Measurements from ENCODE around the gene MYLK3.
"Not testable (repeated sequence)": the region's sequence is repeated elsewhere in the genome, so short reads cannot be mapped to it uniquely, and the experiment has no call there.

MYLK3 gene

GRCh38 chr16:46690281-46691178 lies 57.6 kb downstream of the MYLK3 start:
- no peak for DNase-seq (ENCODE audit: low read depth in 2 of 3, low spot score in 2 of 3)

GRCh38 chr16:46689365-46690280 lies 58.5 kb downstream of the MYLK3 start, which contains the start of gene ORC6:
ORC6 (plus strand) TSS chr16:46689659; CDS start chr16:46689706, 47 bp downstream.
- peak; percentile 88 to 96 (median 92) for DNase-seq (ENCODE audit: low read depth in 2 of 3, low spot score in 2 of 3)

GRCh38 chr16:46688654-46689364 lies 59.3 kb downstream of the MYLK3 start, which contains the start of gene VPS35:
VPS35 (minus strand) TSS chr16:46689178; CDS start chr16:46689133, 45 bp downstream.
- DNase-seq (ENCODE audit: low read depth in 2 of 3, low spot score in 2 of 3) = peak; percentile 44 to 99 (median 98)

- DNase-seq (ENCODE audit: low read depth in 2 of 3, low spot score in 2 of 3) = no peak
Observed at GRCh38 chr16:46688101-46688653, 60.0 kb downstream of the MYLK3 start.

- DNase-seq (ENCODE audit: low read depth in 2 of 3, low spot score in 2 of 3) = no peak
Observed at GRCh38 chr16:46687486-46687885, 60.7 kb downstream of the MYLK3 start.

- DNase-seq (ENCODE audit: low read depth in 2 of 3, low spot score in 2 of 3) = no peak
Observed at GRCh38 chr16:46686815-46687473, 61.2 kb downstream of the MYLK3 start.

GRCh38 chr16:46681867-46682266 lies 66.3 kb downstream of the MYLK3 start:
- not testable (repeated sequence) for DNase-seq (ENCODE audit: low read depth in 2 of 3, low spot score in 2 of 3)

- DNase-seq (ENCODE audit: low read depth in 2 of 3, low spot score in 2 of 3) = not testable (repeated sequence)
Observed at GRCh38 chr16:46677943-46678342, 70.2 kb downstream of the MYLK3 start.

GRCh38 chr16:46673320-46674013 lies 74.7 kb downstream of the MYLK3 start:
- no peak for DNase-seq (ENCODE audit: low read depth in 2 of 3, low spot score in 2 of 3)

- DNase-seq (ENCODE audit: low read depth in 2 of 3, low spot score in 2 of 3) = no peak
Observed at GRCh38 chr16:46662123-46662522, 86.0 kb downstream of the MYLK3 start.

GRCh38 chr16:46658925-46659324 lies 89.2 kb downstream of the MYLK3 start:
- no peak for DNase-seq (ENCODE audit: low read depth in 2 of 3, low spot score in 2 of 3)

All from activated CD8-positive, alpha-beta memory T cell treated with anti-CD3 and anti-CD28 coated beads for 48 hours (primary cell).